Right renal cortex interstitium (tissue), 3 donors: ENCODE measurements around the gene HGF. TPM values are rescaled to one million over a fixed set of nuclear protein-coding genes. Genes with fewer than 3 reads are reported as not detected.

ENCODE experiments used
- DNase-seq, 3 donors: peaks; one replicate each; pipeline ENCODE4 v3.0.0-alpha.2; 2013; ENCODE audit warnings: low read depth in 3 of 3, low spot score in 2 of 3
- polyA plus RNA-seq, 3 donors: library from polyadenylated mRNA; unstranded; fragments of 120-200 nt; gene quantifications; one replicate each; pipeline ENCODE4 v1.2.1, GENCODE V29; 2013; ENCODE audit not compliant: insufficient read length in 3 of 3

Gene HGF
- polyA plus RNA-seq, 3 donors = 1.7 to 3.1 (median 2.1) TPM

GRCh38 chr7:81776948-81777630 lies 7.2 kb upstream of the HGF start:
- DNase-seq = no peak

GRCh38 chr7:81776161-81776560 lies 6.3 kb upstream of the HGF start:
- DNase-seq = no peak

- no peak for DNase-seq
These were observed 5.7 kb upstream of the HGF start for GRCh38 chr7:81775560-81775959.

GRCh38 chr7:81774551-81774950 lies 4.7 kb upstream of the HGF start:
- DNase-seq = no peak

GRCh38 chr7:81770728-81771223 lies 929 bp upstream of the HGF start:
- no peak for DNase-seq

GRCh38 chr7:81768951-81769778 lies 682 bp downstream of the HGF start:
- DNase-seq = no peak

- no peak for DNase-seq
These were observed 1.9 kb downstream of the HGF start for GRCh38 chr7:81767926-81768325.

- no peak for DNase-seq
These were observed 8.0 kb downstream of the HGF start for GRCh38 chr7:81761821-81762220.

GRCh38 chr7:81761031-81761430 lies 8.8 kb downstream of the HGF start:
- no peak for DNase-seq

- DNase-seq = no peak
These were observed 14.7 kb downstream of the HGF start for GRCh38 chr7:81754918-81755696.

GRCh38 chr7:81753392-81753791 lies 16.5 kb downstream of the HGF start:
- DNase-seq = no peak

GRCh38 chr7:81752318-81752714 lies 17.5 kb downstream of the HGF start:
- no peak for DNase-seq

- DNase-seq = no peak
These were observed 18.1 kb downstream of the HGF start for GRCh38 chr7:81751619-81752317.

- DNase-seq = no peak
These were observed 24.2 kb downstream of the HGF start for GRCh38 chr7:81745637-81746036.

- DNase-seq = no peak
These were observed 25.5 kb downstream of the HGF start for GRCh38 chr7:81744389-81744788.

GRCh38 chr7:81743665-81744064 lies 26.2 kb downstream of the HGF start:
- DNase-seq = no peak

- DNase-seq = no peak
These were observed 26.6 kb downstream of the HGF start for GRCh38 chr7:81743201-81743600.

- DNase-seq = no peak
These were observed 29.4 kb downstream of the HGF start for GRCh38 chr7:81740403-81740802.

- DNase-seq = no peak
These were observed 33.8 kb downstream of the HGF start for GRCh38 chr7:81736091-81736490.

GRCh38 chr7:81725812-81726127 lies 44.1 kb downstream of the HGF start:
- DNase-seq = no peak
